ENCODE data around the gene SLC35F3.

SLC35F3 gene

GRCh38 chr1:234302354-234302962, 398.0 kb downstream of the SLC35F3 start:
- DNase-seq, result no peak

- DNase-seq, result no peak
These were observed 398.8 kb downstream of the SLC35F3 start for GRCh38 chr1:234303231-234303630.

- no peak for DNase-seq
These were observed 403.2 kb downstream of the SLC35F3 start for GRCh38 chr1:234307726-234308125.

GRCh38 chr1:234309243-234309597, 404.7 kb downstream of the SLC35F3 start:
- DNase-seq, result no peak

GRCh38 chr1:234309598-234310459, 405.4 kb downstream of the SLC35F3 start:
- peak; percentile 55 for DNase-seq

- no peak for DNase-seq
These were observed 406.0 kb downstream of the SLC35F3 start for GRCh38 chr1:234310460-234310817.

- DNase-seq, result no peak
These were observed 406.9 kb downstream of the SLC35F3 start for GRCh38 chr1:234311414-234311813.

- no peak for DNase-seq
These were observed 408.7 kb downstream of the SLC35F3 start for GRCh38 chr1:234313171-234313570.

- DNase-seq, result no peak
These were observed 410.6 kb downstream of the SLC35F3 start for GRCh38 chr1:234315091-234315541.

GRCh38 chr1:234315588-234315987, 411.1 kb downstream of the SLC35F3 start:
- DNase-seq, result no peak

GRCh38 chr1:234316486-234316885, 412.0 kb downstream of the SLC35F3 start:
- no peak for DNase-seq

- no peak for DNase-seq
These were observed 412.5 kb downstream of the SLC35F3 start for GRCh38 chr1:234316937-234317336.

- DNase-seq, result no peak
These were observed 415.6 kb downstream of the SLC35F3 start for GRCh38 chr1:234320069-234320468.

GRCh38 chr1:234320549-234320948, 416.1 kb downstream of the SLC35F3 start:
- DNase-seq, result no peak

GRCh38 chr1:234321231-234321630, 416.8 kb downstream of the SLC35F3 start:
- DNase-seq, result no peak

- no peak for DNase-seq
These were observed 417.6 kb downstream of the SLC35F3 start for GRCh38 chr1:234322097-234322496.

- DNase-seq, result peak; percentile 18
These were observed 418.5 kb downstream of the SLC35F3 start for GRCh38 chr1:234322979-234323378.

- no peak for DNase-seq
These were observed 420.3 kb downstream of the SLC35F3 start for GRCh38 chr1:234324821-234325220.

- no peak for DNase-seq
These were observed 421.5 kb downstream of the SLC35F3 start for GRCh38 chr1:234325878-234326496.

GRCh38 chr1:234326497-234327366, 422.3 kb downstream of the SLC35F3 start:
- peak; percentile 69 for DNase-seq

- DNase-seq, result no peak
These were observed 423.2 kb downstream of the SLC35F3 start for GRCh38 chr1:234327577-234328164.

- no peak for DNase-seq
These were observed 426.4 kb downstream of the SLC35F3 start for GRCh38 chr1:234330843-234331215.

GRCh38 chr1:234331507-234331906, 427.0 kb downstream of the SLC35F3 start:
- DNase-seq, result no peak

All from activated T-cell treated with anti-CD3 and anti-CD28 coated beads for 4 hours (primary cell).